VCaP (cell line): ENCODE measurements around the gene MS4A6E.

Experiments used
- H3K27ac ChIP-seq: fragments of 450-650 bp; 2 replicates; pipeline ENCODE4 v1.5.1; 2017
- TF ChIP-seq, protein P1 (sequence below): fragments of 450-650 bp; conservative IDR thresholded peaks from 2 replicates; pipeline ENCODE4 v1.5.1; 2017; ENCODE audit warnings: mild to moderate bottlenecking, moderate library complexity

MS4A6E gene

DNA sequence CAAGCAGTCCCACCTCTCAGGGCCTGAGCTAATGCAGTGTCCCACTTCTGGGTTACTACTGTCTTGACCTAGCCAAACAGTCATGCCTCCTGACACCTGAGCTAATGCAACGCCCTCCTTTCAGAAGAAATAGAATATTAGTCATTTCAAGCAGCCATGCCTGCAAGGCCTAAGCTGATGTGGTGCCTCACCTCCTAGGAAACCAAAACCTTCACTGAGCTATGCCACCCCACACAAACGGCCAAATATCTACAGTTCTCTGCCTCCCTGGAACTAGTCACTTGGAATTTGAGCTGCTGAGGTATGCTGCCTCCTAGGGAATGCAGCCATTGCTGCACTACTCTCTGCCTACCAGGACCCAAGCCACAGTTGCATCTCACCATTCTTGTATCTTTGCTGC is 8.3 kb upstream of the MS4A6E start:
- H3K27ac ChIP-seq: no peak overlapping the region
- TF ChIP-seq, protein P1, sequence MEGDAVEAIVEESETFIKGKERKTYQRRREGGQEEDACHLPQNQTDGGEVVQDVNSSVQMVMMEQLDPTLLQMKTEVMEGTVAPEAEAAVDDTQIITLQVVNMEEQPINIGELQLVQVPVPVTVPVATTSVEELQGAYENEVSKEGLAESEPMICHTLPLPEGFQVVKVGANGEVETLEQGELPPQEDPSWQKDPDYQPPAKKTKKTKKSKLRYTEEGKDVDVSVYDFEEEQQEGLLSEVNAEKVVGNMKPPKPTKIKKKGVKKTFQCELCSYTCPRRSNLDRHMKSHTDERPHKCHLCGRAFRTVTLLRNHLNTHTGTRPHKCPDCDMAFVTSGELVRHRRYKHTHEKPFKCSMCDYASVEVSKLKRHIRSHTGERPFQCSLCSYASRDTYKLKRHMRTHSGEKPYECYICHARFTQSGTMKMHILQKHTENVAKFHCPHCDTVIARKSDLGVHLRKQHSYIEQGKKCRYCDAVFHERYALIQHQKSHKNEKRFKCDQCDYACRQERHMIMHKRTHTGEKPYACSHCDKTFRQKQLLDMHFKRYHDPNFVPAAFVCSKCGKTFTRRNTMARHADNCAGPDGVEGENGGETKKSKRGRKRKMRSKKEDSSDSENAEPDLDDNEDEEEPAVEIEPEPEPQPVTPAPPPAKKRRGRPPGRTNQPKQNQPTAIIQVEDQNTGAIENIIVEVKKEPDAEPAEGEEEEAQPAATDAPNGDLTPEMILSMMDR: no peak

DNA sequence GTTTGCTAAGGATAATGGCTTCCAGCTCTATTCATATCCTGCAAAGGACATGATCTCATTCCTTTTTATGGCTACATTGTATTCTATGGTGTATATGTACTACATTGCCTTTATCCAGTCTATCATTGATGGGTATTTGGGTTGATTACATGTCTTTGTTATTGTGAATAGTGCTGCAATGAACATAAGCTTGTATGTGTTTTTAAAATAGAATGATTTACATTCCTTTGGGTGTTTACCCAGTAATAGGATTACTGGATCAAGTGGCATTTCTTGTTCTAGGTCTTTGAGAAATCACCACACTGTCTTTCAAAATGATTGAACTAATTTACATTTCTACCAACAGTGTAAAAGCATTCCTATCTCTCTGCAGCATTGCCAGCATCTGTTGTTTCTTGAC is 6.0 kb upstream of the MS4A6E start:
- TF ChIP-seq, protein P1: no peak
- H3K27ac ChIP-seq: no peak overlapping the region

DNA sequence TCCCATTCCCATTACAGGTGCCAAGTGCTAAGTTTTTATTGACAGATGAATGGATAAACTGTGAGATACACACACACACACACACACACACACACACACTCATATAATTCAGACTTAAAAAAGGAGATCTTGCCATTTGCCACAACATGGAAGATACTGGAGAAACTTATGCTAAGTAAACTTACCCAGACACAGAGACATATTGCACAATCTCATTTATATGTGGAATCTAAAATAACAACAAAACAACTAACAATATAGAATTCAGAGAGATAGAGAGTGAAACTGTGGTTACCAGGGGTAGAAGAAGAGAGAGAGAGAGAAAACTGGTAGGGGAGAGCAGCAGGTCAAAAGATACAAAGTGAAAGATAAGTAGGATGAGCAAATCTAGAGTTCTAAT is 1.4 kb downstream of the MS4A6E start:
- TF ChIP-seq, protein P1: no peak
- no peak overlapping the region for H3K27ac ChIP-seq

DNA sequence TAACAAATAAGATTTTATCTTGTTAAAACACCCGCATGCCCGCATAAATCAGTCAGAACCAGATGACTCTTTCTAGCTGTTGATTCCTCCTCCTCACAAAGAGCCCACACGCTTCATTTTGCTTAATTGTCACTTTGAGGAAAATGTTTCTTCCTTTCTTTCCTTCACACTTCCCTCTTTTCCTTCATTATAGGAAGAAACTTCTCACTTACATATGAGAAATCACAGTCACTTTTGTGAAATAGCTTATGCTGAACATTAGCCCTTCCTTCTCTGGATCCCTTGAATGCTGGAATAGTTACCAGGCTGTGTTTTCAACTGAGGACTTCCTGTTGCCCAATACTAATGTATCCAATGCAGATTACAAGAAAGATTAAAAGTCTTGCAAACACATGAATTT is 5.8 kb downstream of the MS4A6E start:
- no peak overlapping the region for H3K27ac ChIP-seq
- TF ChIP-seq, protein P1: no peak

DNA sequence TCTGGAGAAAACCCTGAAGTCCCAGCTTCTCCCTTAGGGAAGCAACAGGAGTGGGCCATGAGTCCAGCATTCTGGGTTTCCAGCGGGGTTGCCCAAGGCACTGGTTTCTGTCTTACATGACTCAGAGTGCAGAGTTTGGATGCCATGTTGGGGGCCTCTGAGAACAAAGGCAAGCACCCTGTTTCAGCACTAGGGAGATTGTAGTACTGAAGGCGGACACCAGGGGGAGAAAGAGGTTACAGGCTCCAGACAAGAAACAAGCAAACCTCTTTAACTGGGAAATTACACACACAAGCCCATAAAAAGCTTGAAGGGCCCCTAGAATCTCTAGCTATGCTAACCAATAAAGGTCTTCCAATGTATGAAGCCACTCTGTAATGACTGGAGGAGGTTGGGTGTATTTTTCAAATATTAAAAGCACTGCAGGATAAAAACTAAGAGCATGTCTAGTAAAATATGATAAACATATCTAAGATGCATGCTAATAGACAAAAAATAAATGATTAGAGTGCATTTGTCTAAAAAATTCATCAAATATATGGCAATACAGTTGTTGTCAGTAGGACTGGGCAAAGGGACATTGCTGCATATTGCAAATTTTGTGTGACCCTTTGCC is 7.1 kb downstream of the MS4A6E start:
- TF ChIP-seq, protein P1: peak; percentile 82
- no peak overlapping the region for H3K27ac ChIP-seq

DNA sequence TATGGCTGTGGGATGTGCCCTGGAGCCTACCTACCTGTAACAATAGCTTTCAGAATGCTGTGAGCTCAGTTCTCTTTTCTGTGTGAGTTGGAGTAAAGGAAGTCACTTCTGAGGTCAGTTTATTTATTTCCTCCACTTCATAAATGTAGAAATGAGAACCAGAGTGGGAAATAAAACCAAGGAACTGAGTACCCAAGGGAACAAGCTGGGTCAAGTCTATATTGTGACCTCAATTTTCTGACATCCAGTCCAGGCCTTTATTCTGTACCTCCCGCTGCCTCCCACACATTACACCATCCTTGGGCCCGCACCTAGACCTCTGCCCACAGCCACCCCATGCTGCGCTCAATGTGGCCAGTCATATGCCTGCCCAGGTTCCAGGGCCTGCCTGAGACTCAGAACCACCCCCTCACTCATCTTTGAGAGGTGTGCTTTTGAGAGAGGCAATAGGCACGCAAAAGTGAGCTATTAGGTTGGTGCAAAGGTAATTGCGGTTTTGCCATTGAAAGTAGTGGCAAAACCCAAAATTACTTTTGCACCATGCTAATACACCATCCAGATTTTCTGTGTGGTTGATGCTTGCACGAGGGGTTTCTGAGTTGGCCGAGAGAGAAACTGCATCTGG is 9.8 kb downstream of the MS4A6E start:
- H3K27ac ChIP-seq: no peak overlapping the region
- TF ChIP-seq, protein P1: no peak

DNA sequence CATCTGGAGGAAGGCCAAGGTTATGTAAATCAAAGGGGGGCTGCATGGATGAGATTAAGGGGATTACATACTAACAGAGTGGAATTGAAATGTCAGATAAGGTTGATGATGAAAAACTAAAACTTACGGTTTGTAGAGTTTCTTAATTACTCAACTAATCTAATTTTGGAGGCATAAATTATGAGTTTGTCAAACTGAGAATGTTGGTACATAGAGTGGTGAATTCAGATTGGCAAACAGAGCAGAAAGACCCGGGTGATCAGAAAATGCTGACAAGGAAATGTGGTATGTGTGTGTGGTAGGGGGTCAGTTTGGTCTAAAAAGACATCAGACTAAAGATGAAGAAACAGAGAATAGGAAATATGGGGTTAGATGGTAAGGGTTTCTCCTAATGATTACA is 11.0 kb downstream of the MS4A6E start:
- TF ChIP-seq, protein P1: no peak
- no peak overlapping the region for H3K27ac ChIP-seq
